GM12891 (cell line): ENCODE results near the gene RRM1.

ENCODE experiments used
- POLR2A ChIP-seq: IDR thresholded peaks from 2 replicates; pipeline ENCODE4 v1.6.1; 2011; ENCODE audit warnings: low read depth, low read length, control low read depth
- POLR2AphosphoS5 ChIP-seq: IDR thresholded peaks from 2 replicates; pipeline ENCODE4 v1.6.1; 2011; ENCODE audit warnings: low read depth, low read length, control low read depth
- POU2F2 ChIP-seq: IDR thresholded peaks from 2 replicates; pipeline ENCODE4 v1.6.1; 2011; ENCODE audit warnings: low read depth, mild to moderate bottlenecking, control low read depth, low read length, moderate library complexity
- SPI1 ChIP-seq: IDR thresholded peaks from 2 replicates; pipeline ENCODE4 v1.6.1; 2011; ENCODE audit warnings: low read depth, low read length, control low read depth
- TAF1 ChIP-seq: IDR thresholded peaks from 2 replicates; pipeline ENCODE4 v1.6.1; 2011; ENCODE audit warnings: low read depth, low read length, control low read depth

GRCh38 chr11:4140067-4140636 lies 45.6 kb downstream of the RRM1 start:
- TF ChIP-seq POLR2A (no peak), POLR2AphosphoS5 (no peak), POU2F2 (no peak), TAF1 (no peak), SPI1 (no peak)
